ENCODE results near the gene GOLGA8Q. TPM values are rescaled to one million over a fixed set of nuclear protein-coding genes. Genes with fewer than 3 reads are reported as not detected.
"Not testable (repeated sequence)": the region's sequence is repeated elsewhere in the genome, so short reads cannot be mapped to it uniquely, and the experiment has no call there.

GOLGA8Q gene, protein sequence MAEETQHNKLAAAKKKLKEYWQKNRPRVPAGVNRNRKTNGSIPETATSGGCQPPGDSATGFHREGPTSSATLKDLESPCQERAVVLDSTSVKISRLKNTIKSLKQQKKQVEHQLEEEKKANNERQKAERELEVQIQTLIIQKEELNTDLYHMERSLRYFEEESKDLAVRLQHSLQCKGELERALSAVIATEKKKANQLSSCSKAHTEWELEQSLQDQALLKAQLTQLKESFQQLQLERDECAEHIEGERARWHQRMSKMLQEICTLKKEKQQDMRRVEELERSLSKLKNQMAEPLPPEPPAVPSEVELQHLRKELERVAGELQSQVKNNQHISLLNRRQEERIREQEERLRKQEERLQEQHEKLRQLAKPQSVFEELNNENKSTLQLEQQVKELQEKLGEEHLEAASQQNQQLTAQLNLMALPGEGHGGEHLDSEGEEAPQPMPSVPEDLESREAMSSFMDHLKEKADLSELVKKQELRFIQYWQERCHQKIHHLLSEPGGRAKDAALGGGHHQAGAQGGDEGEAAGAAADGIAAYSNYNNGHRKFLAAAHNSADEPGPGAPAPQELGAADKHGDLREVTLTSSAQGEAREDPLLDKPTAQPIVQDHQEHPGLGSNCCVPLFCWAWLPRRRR
- not detected for total RNA-seq (ENCODE audit: unreplicated experiment)
- long read RNA-seq: 0 reads

DNA sequence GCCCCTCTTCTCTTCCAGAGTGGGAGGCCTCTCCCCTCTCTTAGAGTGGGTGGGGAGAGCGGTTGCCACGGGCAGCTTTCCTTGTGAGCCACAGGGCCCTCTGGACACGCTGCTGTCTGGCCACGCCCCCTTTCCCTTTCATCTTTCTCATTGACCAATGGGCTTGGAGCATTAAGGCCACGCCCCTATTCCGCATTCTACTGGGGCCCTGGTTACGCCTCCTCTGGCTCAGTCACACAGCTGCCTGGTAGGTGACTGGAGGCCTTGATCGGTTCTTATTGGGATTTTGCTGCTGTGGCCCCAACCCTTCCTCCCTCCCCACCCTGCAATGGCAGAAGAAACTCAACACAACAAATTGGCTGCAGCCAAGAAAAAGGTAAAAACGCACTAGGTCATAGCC is at the start of gene GOLGA8Q:
Gene GOLGA8Q (plus strand): TSS at position 301 of the 400 bp plus-strand sequence. CDS start 28 bp downstream, at position 329.
- DNase-seq (ENCODE audit: low spot score); H3K9me3 Mint-ChIP-seq (ENCODE audit: unreplicated experiment); H3K27me3 Mint-ChIP-seq (ENCODE audit: unreplicated experiment); H3K4me3 Mint-ChIP-seq (ENCODE audit: unreplicated experiment); H3K36me3 Mint-ChIP-seq (ENCODE audit: low read depth, unreplicated experiment); H3K27ac Mint-ChIP-seq (ENCODE audit: unreplicated experiment); H3K4me1 Mint-ChIP-seq (ENCODE audit: unreplicated experiment): not testable (repeated sequence)

DNA sequence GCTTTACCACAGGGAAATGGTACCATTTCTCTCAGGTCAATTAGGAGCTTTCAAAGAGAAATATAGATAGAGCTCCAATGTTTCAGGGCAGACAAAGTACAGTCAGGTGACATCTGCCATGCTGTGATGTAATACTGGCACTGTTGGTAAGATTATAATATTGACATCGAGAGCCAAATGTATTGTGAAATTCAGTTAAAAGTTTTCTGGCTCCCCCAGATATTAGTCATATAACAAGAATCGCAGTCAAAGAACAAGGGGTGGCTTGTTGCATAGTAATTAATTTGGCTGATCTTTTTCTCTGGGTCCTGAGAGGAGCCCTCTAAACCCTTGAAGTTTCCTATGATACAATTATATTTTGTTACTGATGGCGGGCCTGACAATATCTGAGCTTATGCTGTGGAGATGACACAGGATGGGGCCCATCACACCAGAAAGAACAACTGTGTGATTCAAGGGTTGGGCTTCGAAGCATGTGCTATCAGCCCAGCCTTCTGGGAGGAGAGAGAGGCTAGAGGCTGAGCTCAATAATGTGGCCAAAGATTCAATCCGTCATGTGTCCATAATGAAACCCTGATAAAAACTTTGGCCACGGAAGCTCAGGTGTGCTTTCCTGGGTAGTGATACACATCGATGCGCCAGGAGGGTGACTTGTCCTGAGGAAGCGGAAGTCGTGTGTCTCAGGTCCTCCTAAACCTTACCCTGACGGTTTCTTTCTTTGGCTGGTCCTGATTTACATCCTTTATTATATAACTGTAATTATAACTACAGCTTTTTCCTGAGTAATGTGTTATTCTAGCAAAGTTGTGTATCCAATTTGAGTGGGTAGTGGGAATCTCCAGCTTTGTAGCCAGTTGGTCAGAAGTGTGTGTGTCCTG is 48.7 kb upstream of the GOLGA8Q start:
- not testable (repeated sequence) for H3K9me3 Mint-ChIP-seq (ENCODE audit: unreplicated experiment); H3K36me3 Mint-ChIP-seq (ENCODE audit: low read depth, unreplicated experiment); H3K27ac Mint-ChIP-seq (ENCODE audit: unreplicated experiment); DNase-seq (ENCODE audit: low spot score); H3K4me3 Mint-ChIP-seq (ENCODE audit: unreplicated experiment); H3K4me1 Mint-ChIP-seq (ENCODE audit: unreplicated experiment); H3K27me3 Mint-ChIP-seq (ENCODE audit: unreplicated experiment)

DNA sequence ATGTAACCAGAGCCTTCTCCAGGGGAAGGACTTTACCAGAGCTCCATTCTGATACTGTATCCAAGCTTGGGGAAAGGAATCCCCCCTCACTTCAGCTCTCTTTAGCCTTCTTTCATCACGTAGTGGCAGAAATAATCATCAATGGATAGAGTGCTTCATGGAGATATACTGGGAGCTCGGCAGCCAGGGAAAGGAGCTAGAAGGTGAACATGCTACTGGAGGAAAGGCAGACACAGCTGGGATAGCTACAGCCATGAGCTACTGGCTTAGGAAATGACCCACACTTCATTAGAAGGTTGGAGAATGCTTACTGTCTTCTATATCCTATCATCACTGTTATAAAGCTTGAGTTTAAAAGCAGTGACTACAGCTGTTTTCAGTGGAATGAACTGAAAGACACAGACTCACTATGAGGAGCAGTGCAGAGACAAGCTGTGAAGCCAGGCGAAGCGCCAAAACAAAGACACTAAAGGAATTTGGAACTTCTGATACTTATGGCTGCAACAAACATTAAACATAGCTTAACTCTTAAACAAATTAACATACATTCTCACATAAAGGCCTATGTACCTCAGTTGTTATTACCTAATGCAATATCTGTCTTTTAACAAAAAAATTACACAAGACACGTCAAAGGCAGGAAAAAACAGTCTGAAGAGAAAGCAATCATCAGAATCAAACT is 47.5 kb upstream of the GOLGA8Q start:
- not testable (repeated sequence) for DNase-seq (ENCODE audit: low spot score); H3K27ac Mint-ChIP-seq (ENCODE audit: unreplicated experiment); H3K36me3 Mint-ChIP-seq (ENCODE audit: low read depth, unreplicated experiment); H3K4me3 Mint-ChIP-seq (ENCODE audit: unreplicated experiment); H3K27me3 Mint-ChIP-seq (ENCODE audit: unreplicated experiment); H3K9me3 Mint-ChIP-seq (ENCODE audit: unreplicated experiment); H3K4me1 Mint-ChIP-seq (ENCODE audit: unreplicated experiment)

DNA sequence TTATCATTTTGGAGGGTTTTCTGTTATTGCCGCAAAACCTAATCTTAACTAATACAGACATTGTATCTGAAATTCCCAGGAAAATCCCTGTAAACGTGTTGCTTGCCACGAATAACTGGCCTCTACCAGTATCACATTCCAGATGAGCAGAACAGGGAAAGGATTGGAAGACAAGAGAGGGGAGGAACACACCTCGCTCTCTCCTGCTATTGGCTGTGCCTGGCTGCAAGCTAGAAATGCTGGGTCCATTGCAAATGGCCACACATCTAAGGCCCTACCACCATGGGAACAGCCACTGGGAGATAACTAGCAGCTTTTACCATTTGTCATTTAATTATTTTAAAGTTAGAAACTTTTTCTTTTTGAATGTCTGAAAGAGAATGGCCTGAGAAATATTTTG is 37.3 kb upstream of the GOLGA8Q start:
- not testable (repeated sequence) for H3K4me1 Mint-ChIP-seq (ENCODE audit: unreplicated experiment); H3K36me3 Mint-ChIP-seq (ENCODE audit: low read depth, unreplicated experiment); H3K4me3 Mint-ChIP-seq (ENCODE audit: unreplicated experiment); H3K27ac Mint-ChIP-seq (ENCODE audit: unreplicated experiment); H3K27me3 Mint-ChIP-seq (ENCODE audit: unreplicated experiment); DNase-seq (ENCODE audit: low spot score); H3K9me3 Mint-ChIP-seq (ENCODE audit: unreplicated experiment)

DNA sequence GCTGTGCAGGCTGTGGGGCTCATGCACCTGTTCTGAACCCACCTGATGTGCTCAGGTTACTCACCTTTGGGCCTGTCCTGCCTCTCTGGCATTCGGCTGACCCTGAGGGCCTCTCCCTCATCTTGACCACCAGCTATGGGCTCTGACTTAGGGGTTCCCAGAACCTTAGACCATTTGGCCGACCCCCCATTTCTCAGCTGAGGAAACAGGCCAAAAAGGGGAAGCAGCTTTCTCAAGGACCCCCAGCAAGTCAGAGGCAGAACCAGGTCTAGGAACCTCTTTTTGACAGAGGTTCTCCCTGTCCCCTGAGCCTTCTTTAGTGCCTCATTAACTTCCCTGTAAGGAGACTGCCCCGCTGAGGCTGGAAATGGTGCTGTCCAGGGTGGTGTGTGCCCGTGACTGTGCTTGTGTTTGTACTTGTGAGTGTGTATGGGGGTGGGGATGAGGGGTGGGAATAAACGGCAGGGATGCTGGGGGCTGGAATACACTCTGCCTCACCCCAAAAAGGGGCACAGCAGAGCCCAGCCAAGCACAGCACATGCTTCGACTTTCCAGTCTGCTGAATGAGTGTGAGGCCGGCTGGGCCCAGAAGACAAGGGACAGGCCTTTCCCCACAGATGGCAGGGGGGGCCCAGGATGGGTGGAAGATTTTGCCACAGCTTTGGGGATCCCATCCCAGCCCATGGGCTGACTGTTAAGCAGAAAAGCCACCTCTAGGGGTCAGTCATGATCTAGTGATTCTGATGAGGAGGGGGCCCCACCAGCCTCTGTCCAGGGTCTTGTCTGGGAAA is 28.2 kb upstream of the GOLGA8Q start:
- not testable (repeated sequence) for DNase-seq (ENCODE audit: low spot score); H3K27ac Mint-ChIP-seq (ENCODE audit: unreplicated experiment); H3K36me3 Mint-ChIP-seq (ENCODE audit: low read depth, unreplicated experiment); H3K4me3 Mint-ChIP-seq (ENCODE audit: unreplicated experiment); H3K9me3 Mint-ChIP-seq (ENCODE audit: unreplicated experiment); H3K27me3 Mint-ChIP-seq (ENCODE audit: unreplicated experiment); H3K4me1 Mint-ChIP-seq (ENCODE audit: unreplicated experiment)

DNA sequence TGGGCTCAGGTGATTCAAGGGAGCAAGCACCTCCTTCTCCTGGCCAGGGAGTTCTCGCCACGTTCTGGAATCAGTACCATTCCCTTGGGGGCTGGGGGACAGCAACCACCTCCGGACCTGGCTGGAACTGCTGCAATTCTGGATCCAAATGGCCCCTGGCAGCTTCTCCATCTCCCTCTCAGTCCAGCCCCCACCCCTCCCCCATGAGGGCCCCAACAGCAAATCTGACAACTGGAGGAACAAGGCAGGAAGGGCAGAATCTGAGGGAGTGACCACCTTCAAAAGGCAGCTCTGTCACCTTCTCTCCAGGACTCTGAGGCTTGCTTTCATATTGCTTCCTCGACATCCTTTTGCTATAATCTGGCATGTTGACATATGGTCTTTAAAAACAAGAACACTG is 25.9 kb upstream of the GOLGA8Q start:
- H3K36me3 Mint-ChIP-seq (ENCODE audit: low read depth, unreplicated experiment); H3K4me3 Mint-ChIP-seq (ENCODE audit: unreplicated experiment); H3K27ac Mint-ChIP-seq (ENCODE audit: unreplicated experiment); H3K4me1 Mint-ChIP-seq (ENCODE audit: unreplicated experiment); H3K9me3 Mint-ChIP-seq (ENCODE audit: unreplicated experiment); DNase-seq (ENCODE audit: low spot score); H3K27me3 Mint-ChIP-seq (ENCODE audit: unreplicated experiment): not testable (repeated sequence)

DNA sequence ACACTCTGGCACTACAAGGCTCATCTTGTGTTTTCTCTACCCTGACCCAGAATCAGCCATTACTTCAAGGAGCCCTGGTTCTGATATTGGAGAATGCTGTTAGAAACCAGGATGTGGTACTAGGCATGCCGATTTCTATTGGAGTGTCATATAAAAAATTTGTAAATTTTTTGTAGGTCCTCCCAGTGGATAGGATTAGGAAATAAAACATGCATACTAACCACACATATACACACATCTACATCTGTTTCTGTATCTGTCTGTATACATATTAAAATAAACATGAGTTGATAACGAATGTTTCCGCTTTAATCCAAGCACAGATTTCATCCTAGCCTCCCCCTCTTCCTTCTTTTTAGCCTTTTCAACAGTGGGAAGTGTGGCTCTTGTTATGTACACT is 22.8 kb upstream of the GOLGA8Q start:
- H3K4me3 Mint-ChIP-seq (ENCODE audit: unreplicated experiment); DNase-seq (ENCODE audit: low spot score); H3K4me1 Mint-ChIP-seq (ENCODE audit: unreplicated experiment); H3K9me3 Mint-ChIP-seq (ENCODE audit: unreplicated experiment); H3K27me3 Mint-ChIP-seq (ENCODE audit: unreplicated experiment); H3K36me3 Mint-ChIP-seq (ENCODE audit: low read depth, unreplicated experiment); H3K27ac Mint-ChIP-seq (ENCODE audit: unreplicated experiment): not testable (repeated sequence)

DNA sequence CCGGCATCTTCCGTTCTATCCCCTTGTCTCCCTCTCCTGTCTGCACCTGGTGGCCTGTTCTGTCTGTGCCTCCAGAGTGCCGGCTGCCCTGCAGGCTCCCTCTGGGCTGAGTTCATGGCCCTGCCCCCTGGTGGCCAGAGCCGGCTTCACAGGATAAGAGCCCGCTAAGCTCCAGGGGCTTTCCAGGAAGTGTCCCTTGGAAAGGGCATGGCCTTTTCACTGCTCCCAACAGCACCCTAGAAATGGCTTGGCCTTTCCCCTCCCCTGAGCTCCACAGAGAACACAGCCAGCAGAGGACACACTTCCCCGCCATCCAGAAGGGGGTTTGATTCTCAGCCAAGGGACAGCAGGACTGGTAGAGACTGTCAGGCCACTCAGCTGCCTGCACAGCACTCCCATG is 15.1 kb downstream of the GOLGA8Q start:
- not testable (repeated sequence) for H3K4me3 Mint-ChIP-seq (ENCODE audit: unreplicated experiment); H3K9me3 Mint-ChIP-seq (ENCODE audit: unreplicated experiment); H3K36me3 Mint-ChIP-seq (ENCODE audit: low read depth, unreplicated experiment); H3K4me1 Mint-ChIP-seq (ENCODE audit: unreplicated experiment); DNase-seq (ENCODE audit: low spot score); H3K27ac Mint-ChIP-seq (ENCODE audit: unreplicated experiment); H3K27me3 Mint-ChIP-seq (ENCODE audit: unreplicated experiment)

DNA sequence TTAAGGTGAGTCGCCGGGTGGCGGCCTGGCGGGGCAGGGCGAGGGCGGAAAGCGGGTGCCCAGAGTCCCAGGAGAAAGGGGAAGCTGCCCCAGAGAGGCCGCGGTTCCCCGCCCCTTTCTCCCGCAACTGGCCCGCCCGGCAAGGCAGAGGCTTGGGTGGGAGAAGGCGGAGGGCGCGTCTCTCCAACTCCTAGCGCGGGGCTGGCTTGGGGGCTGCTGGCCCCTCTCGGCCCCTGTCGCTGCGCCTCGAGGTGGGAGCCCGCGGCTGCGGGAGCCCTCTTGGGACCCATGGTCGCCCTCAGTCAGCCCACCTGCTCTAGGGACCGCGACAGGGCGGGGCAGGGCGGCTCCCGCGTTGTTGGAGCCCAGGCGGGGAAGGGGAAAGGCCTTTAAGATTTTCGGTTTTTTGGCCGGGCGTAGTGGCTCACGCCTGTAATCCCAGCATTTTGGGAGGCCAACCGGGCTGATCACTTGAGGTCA is 21.2 kb downstream of the GOLGA8Q start:
- H3K9me3 Mint-ChIP-seq (ENCODE audit: unreplicated experiment); DNase-seq (ENCODE audit: low spot score); H3K36me3 Mint-ChIP-seq (ENCODE audit: low read depth, unreplicated experiment); H3K4me3 Mint-ChIP-seq (ENCODE audit: unreplicated experiment); H3K27ac Mint-ChIP-seq (ENCODE audit: unreplicated experiment); H3K4me1 Mint-ChIP-seq (ENCODE audit: unreplicated experiment); H3K27me3 Mint-ChIP-seq (ENCODE audit: unreplicated experiment): not testable (repeated sequence)

DNA sequence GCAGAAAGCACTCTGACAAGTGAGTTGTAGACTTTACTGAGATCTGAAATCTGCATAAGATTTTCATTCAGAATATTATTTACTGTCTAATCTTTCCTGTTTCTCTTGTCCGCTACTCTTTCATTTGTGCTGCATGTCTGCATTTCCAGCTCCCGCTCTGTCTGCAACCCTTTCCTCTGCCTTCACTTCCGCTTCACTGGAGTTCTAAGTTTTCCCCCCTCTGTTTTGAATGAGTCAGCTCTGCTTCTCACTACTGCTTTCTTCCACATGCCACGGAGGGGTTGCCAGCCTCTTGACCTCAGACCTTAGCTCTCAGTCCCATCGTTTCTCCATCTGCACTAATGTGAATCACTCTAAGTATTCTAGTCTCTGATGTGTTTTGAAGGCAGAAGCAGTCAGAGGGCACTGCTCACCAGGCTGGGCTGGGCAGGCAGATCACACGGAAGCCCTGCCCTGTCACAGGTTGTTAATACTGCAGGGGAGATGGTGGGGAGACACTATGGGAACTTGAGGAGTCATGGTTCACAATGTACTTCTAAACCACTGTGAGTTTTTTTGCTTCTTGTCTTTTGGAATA is 27.6 kb downstream of the GOLGA8Q start:
- H3K36me3 Mint-ChIP-seq (ENCODE audit: low read depth, unreplicated experiment); H3K4me3 Mint-ChIP-seq (ENCODE audit: unreplicated experiment); DNase-seq (ENCODE audit: low spot score); H3K27me3 Mint-ChIP-seq (ENCODE audit: unreplicated experiment); H3K4me1 Mint-ChIP-seq (ENCODE audit: unreplicated experiment); H3K27ac Mint-ChIP-seq (ENCODE audit: unreplicated experiment); H3K9me3 Mint-ChIP-seq (ENCODE audit: unreplicated experiment): not testable (repeated sequence)
